HepG2 (cell line): ENCODE data around the gene RACGAP1. TPM values are rescaled to one million over a fixed set of nuclear protein-coding genes. Genes with fewer than 3 reads are reported as not detected.

Source experiments
- ATF7-NPFF ChIP-seq: sonication (generic); formaldehyde crosslinking; IDR thresholded peaks from 2 replicates; pipeline ENCODE4 v1.8.1; 2023; ENCODE audit warnings: mild to moderate bottlenecking, low read depth, missing genetic modification reagents, moderate library complexity
- ATM ChIP-seq: fragments of 450-650 bp; IDR thresholded peaks from 2 replicates; pipeline ENCODE4 v1.7.1; 2017; ENCODE audit warnings: mild to moderate bottlenecking, borderline replicate concordance
- CENPBD1 ChIP-seq: sonication (generic); formaldehyde crosslinking; IDR thresholded peaks from 2 replicates; pipeline ENCODE4 v1.8.0; 2022; ENCODE audit warnings: missing genetic modification reagents, low read depth, mild to moderate bottlenecking, borderline replicate concordance
- DMAP1 ChIP-seq: IDR thresholded peaks from 2 replicates; pipeline ENCODE4 v1.6.1; 2016
- EED ChIP-seq: sonication (generic); formaldehyde crosslinking; IDR thresholded peaks from 2 replicates; pipeline ENCODE4 v1.5.0; 2020; ENCODE audit warnings: mild to moderate bottlenecking, missing genetic modification reagents
- ELK4 ChIP-seq: sonication (generic); formaldehyde crosslinking; IDR thresholded peaks from 2 replicates; pipeline ENCODE4 v1.9.0; 2021; ENCODE audit warnings: missing genetic modification reagents, borderline replicate concordance
- FOXK2 ChIP-seq: fragments of 450-650 bp; IDR thresholded peaks from 2 replicates; pipeline ENCODE4 v1.6.1; 2016
- GATAD2A ChIP-seq: IDR thresholded peaks from 2 replicates; pipeline ENCODE4 v1.6.1; 2016
- IKZF5 ChIP-seq: IDR thresholded peaks from 2 replicates; pipeline ENCODE4 v1.6.1; 2018; ENCODE audit warnings: missing genetic modification reagents, mild to moderate bottlenecking, missing compliant biosample characterization
- KAT7 ChIP-seq: IDR thresholded peaks from 2 replicates; pipeline ENCODE4 v1.6.1; 2018; ENCODE audit warnings: borderline replicate concordance, missing compliant biosample characterization
- KLF9 ChIP-seq: IDR thresholded peaks from 2 replicates; pipeline ENCODE4 v1.6.1; 2016; ENCODE audit warnings: low read depth
- LBX2 ChIP-seq: sonication (generic); formaldehyde crosslinking; IDR thresholded peaks from 2 replicates; pipeline ENCODE4 v1.5.0; 2020; ENCODE audit warnings: missing genetic modification reagents, mild to moderate bottlenecking, borderline replicate concordance
- MBD4 ChIP-seq: IDR thresholded peaks from 2 replicates; pipeline ENCODE4 v1.6.1; 2012; ENCODE audit warnings: low read length, inconsistent platforms, borderline replicate concordance
- NRL ChIP-seq: sonication (generic); formaldehyde crosslinking; IDR thresholded peaks from 2 replicates; pipeline ENCODE4 v1.5.0; 2020; ENCODE audit warnings: missing genetic modification reagents, mild to moderate bottlenecking, moderate library complexity, borderline replicate concordance
- PRDM4 ChIP-seq: sonication (generic); formaldehyde crosslinking; IDR thresholded peaks from 2 replicates; pipeline ENCODE4 v1.9.0; 2021; ENCODE audit warnings: missing genetic modification reagents, borderline replicate concordance
- RAD21 ChIP-seq: fragments of 450-650 bp; formaldehyde crosslinking; IDR thresholded peaks from 2 replicates; pipeline ENCODE4 v1.5.0; 2020; ENCODE audit warnings: mild to moderate bottlenecking
- RCOR2 ChIP-seq: IDR thresholded peaks from 2 replicates; pipeline ENCODE4 v1.6.1; 2016; ENCODE audit warnings: missing biosample characterization, missing genetic modification reagents
- REL ChIP-seq: sonication (generic); formaldehyde crosslinking; conservative IDR thresholded peaks from 2 replicates; pipeline ENCODE4 v1.8.0; 2022; ENCODE audit warnings: mild to moderate bottlenecking, missing genetic modification reagents, moderate library complexity
- SMARCE1 ChIP-seq: fragments of 450-650 bp; IDR thresholded peaks from 2 replicates; pipeline ENCODE4 v1.6.1; 2017; ENCODE audit warnings: borderline replicate concordance
- THAP8 ChIP-seq: sonication (generic); formaldehyde crosslinking; IDR thresholded peaks from 2 replicates; pipeline ENCODE4 v1.5.1; 2020; ENCODE audit warnings: missing genetic modification reagents, mild to moderate bottlenecking, borderline replicate concordance
- YY1 ChIP-seq: IDR thresholded peaks from 2 replicates; pipeline ENCODE4 v1.6.1; 2011; ENCODE audit warnings: low read length, low read depth, moderate library complexity, mild to moderate bottlenecking; ENCODE audit not compliant: insufficient read depth, insufficient replicate concordance
- ZNF331 ChIP-seq: sonication (generic); formaldehyde crosslinking; IDR thresholded peaks from 2 replicates; pipeline ENCODE4 v1.4.0; 2020; ENCODE audit warnings: missing genetic modification reagents
- ZNF354B ChIP-seq: sonication (generic); formaldehyde crosslinking; IDR thresholded peaks from 2 replicates; pipeline ENCODE4 v1.8.0; 2022; ENCODE audit warnings: mild to moderate bottlenecking, missing genetic modification reagents
- ZNF510 ChIP-seq: sonication (generic); formaldehyde crosslinking; IDR thresholded peaks from 2 replicates; pipeline ENCODE4 v1.4.0; 2020; ENCODE audit warnings: low read depth, mild to moderate bottlenecking, missing genetic modification reagents
- ZNF629 ChIP-seq: sonication (generic); formaldehyde crosslinking; conservative IDR thresholded peaks from 2 replicates; pipeline ENCODE4 v1.5.0; 2020; ENCODE audit warnings: missing genetic modification reagents
- polyA plus RNA-seq, 8 experiments: library from polyadenylated mRNA; depleted of rRNA in 3 of 8; stranded (reverse) in 7 of 8; unstranded in 1 of 8; fragments of >200 nt; fragmentation: Illumina TruSeq in 4 of 8; extraction: Trizol in 4 of 8; gene quantifications; 2 replicates each; pipeline versions ENCODE4 v1.2.1 to v1.2.3, GENCODE V29; 2011 to 2016; ENCODE audit warnings: low read depth in 4 of 8, missing spikeins in 1 of 8, mixed read lengths in 1 of 8; ENCODE audit not compliant: insufficient read depth in 1 of 8
- total RNA-seq, 5 experiments: library from RNA; depleted of rRNA; stranded (reverse); fragments of >200 nt; fragmentation: Illumina TruSeq; extraction: Trizol; gene quantifications; 2 replicates each; pipeline ENCODE4 v1.2.3, GENCODE V29; 2016; ENCODE audit warnings: low read depth in 1 of 5

The RACGAP1 gene
- total and polyA plus RNA-seq, 2 of the 13 experiments (the other 11 are each of a cell fraction or from before 2014, with no cell fraction given) = 16.7 to 57.9 TPM

GRCh38 chr12:49967042-49967776, 58.1 kb downstream of the RACGAP1 start (continued):
- TF ChIP-seq PRDM4 (CRISPR knock-in tag) (no peak), NRL (CRISPR knock-in tag) (peak; percentile 36; the same call in 1 of the 2 replicates), ATF7-NPFF (CRISPR knock-in tag) (peak; percentile 65; the same call in 1 of the 2 replicates), ZNF629 (CRISPR knock-in tag) (no peak), EED (CRISPR knock-in tag) (no peak; the same call in 1 of the 2 replicates), ZNF510 (CRISPR knock-in tag) (no peak), ELK4 (CRISPR knock-in tag) (no peak), REL (CRISPR knock-in tag) (no peak), RAD21 (CRISPR knock-in tag) (peak; percentile 91), ZNF331 (CRISPR knock-in tag) (peak; percentile 57), SMARCE1 (no peak), ATM (no peak), DMAP1 (no peak), THAP8 (CRISPR knock-in tag) (no peak; the same call in 1 of the 2 replicates), KAT7 (peak; percentile 25; the same call in 1 of the 2 replicates), CENPBD1 (no peak), ZNF354B (no peak), GATAD2A (0 out of 2 replicates have a peak, but pooled peaks have one; percentile 14), RCOR2 (CRISPR knock-in tag) (no peak), LBX2 (no peak), MBD4 (no peak), FOXK2 (no peak), KLF9 (no peak), IKZF5 (CRISPR knock-in tag) (0 out of 2 replicates have a peak, but pooled peaks have one; percentile 24), YY1 (no peak)
